Lung microvascular endothelial cell (primary cell): Measurements from ENCODE around the gene CSGALNACT2. TPM values are rescaled to one million over a fixed set of nuclear protein-coding genes. Genes with fewer than 3 reads are reported as not detected.

Experiments used
- DNase-seq, 2 donors: peaks; one replicate each; pipeline versions ENCODE4 v3.0.0 to v3.0.0-alpha.2; 2010; ENCODE audit warnings: low read depth in 2 of 2
- total RNA-seq: library from RNA; depleted of rRNA; stranded (reverse); fragments of >200 nt; gene quantifications from 2 replicates; pipeline ENCODE4 v1.2.1, GENCODE V29; 2014

Gene CSGALNACT2
- total RNA-seq, 1 donor from 2014 or later: 9.1 TPM

DNA sequence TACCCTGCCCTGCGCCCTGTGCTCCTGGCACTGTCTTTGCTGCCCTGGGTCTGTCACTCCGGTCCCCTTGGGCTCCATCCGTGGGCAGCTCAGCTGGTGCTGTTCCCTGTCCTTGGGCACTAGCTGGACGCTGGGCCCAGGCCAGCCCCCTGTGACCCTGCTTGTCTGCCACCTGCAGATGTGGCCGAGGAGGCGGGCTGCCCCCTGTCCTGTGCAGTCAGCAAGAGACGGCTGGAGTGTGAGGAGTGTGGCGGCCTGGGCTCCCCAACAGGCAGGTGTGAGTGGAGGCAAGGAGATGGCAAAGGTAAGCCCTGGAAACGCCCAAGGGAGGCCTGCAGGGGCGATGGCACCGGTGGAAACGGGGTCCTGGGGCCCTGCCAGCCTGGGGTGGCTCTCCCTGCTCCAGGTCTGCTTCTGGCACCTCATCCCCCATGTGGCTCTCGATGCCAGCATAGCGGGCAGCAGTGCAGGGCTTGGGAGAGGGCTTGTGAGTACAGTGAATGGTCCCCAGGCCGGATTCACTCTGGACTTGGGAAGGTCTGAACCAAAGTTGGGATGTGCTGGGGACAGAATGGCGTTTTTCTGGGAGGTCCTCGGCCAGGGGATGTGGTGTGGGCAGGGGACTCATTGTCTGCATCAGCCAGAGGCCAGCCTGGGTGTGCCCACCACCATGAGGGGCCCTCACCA lies 26.2 kb upstream of the CSGALNACT2 start:
- DNase-seq: no peak

DNA sequence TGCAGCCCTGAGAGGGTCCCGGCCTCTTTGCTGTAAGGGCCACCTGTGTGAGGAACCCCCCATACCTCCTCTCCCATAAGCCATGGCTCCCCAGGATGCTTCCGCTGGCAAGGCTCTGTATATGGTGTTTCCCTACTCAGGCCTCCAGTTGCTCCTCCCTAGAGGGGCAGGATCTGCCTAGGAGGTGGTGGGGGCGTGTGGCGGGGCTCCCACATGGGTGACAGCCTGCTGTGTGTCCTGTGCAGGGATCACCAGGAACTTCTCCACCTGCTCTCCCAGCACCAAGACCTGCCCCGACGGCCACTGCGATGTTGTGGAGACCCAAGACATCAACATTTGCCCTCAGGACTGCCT lies 25.7 kb upstream of the CSGALNACT2 start:
- no peak for DNase-seq

DNA sequence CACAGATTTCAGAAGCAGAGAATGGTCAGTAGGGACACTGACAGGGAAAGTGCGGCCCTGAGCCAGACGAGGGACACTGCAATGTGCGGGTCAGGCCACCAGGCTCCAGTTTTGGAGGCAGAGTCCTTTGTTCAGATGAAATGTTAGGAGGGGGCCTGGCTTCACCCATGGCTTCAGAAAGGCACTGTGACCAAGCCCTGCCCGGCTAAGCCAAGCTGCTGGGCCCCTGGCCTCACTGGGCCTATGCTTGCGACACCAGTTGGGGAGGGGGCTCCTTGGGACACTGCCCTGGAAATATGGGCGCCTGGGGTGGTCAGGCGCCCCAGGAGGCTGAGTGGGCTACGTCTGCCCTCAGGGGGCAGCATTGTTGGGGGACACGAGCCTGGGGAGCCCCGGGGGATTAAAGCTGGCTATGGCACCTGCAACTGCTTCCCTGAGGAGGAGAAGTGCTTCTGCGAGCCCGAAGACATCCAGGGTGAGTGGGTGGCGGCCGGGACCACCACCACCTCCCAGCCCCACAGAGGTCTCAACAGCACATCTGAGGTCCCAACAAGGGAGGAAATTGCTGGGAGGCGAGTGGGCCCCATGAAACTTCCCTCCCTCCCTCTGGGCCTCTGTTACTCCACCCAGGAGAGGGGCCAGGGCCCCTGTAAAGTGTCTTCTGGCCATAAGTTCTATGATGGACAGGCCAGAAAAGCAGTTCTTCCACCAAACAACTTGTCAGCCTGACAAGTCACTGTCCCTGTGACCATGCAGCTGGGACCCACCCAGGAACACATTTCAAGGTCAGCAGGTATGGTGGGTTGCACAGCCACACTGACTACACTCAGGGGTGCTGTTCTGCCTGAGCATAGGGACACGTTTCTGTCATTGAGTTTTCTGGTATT lies 24.8 kb upstream of the CSGALNACT2 start:
- no peak for DNase-seq

DNA sequence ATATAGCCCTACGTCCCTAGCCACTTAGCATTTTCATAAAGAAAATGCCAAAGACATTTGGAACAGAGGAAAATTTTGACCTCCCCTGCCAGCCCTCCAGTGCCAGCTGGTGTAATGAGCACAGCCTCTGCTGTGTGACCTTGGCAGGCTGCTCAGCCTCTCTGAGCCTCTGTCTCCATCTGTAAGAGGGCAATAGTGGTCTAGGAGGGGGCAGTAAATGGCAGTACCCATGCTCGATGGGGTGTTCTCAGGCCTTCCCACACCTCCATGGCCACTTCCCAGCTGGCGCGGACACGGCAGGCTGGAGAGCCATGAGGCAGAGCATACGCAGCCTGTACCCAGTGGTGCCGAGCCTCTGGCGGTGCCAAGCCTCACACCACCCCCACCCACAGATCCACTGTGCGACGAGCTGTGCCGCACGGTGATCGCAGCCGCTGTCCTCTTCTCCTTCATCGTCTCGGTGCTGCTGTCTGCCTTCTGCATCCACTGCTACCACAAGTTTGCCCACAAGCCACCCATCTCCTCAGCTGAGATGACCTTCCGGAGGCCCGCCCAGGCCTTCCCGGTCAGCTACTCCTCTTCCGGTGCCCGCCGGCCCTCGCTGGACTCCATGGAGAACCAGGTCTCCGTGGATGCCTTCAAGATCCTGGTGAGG lies 24.0 kb upstream of the CSGALNACT2 start:
- DNase-seq: no peak

DNA sequence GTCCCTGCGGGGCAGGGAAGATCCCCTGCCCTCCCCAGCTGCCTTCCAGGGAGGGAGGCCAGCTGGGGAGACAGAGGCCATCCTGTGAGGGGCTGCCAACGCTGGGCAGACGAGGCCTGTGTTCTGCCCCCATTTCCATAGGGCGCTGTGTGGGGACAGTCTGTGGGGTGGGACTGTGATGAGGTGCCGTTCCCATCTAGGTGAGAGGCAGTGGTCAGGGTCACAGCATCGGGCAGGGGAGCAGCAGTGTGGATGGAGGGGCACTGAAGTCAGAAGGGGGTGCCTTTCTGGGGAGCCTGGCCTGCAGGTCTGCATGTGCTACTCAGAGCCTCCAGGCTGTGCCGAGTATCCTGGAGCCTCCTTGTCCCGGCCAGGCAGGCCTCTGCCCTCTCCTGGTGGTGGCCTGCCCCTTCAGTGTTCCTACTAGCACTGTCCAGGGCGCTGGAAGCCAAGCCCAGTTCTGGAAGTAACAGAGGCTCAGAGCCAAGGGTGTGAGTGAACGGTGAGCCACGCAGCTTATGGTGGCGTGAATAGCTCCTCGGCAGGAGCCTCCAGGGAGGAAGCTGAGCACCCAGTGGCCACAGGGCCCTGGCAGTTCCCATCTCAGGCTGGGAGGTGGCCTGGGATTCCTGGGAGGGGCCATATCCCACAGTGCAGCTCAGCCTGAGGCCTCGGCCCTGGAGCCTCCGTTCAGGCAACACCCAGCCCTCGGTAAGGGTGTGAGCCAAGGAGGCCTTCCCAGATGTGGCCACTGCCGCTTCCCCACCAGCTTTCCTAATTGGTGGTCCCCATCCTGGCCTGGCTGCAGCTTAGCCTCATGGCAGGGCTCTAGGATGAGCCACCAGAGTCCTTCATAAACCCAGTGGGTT lies 23.3 kb upstream of the CSGALNACT2 start:
- no peak for DNase-seq

DNA sequence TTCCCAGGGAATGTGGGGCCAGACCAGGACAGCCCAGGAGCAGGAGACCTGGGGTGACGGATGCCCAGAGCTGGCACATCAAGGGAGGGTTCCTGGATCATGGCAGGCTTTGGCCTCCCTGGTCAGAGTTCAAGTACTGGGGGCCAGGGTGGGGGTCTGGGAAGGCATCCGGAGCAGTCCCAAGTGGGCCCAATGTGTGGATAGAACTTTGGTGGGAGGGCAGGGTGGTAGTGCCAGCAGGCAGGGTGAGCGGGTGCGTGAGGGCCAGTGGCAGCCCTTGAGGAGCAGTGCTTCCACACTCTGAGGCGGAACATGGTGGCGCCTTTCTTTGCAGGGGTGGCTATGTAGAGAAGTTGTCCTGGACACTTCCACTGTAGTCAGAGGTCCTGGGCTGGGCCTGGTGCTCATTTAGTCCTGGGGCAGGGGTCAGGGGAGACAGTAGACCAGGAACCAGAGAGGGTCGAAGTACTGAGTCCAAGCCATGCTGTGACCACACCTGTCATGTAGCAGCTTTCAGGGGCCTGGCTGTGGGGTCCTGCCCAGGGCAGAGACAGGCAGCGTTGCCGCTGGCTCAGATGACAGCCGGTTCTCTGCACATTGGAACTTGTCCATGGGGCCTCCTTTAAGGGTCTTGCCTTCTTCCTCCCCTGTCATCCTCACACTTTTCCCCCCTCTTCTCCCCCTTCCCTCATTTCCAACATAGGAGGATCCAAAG lies 22.2 kb upstream of the CSGALNACT2 start:
- DNase-seq: no peak

DNA sequence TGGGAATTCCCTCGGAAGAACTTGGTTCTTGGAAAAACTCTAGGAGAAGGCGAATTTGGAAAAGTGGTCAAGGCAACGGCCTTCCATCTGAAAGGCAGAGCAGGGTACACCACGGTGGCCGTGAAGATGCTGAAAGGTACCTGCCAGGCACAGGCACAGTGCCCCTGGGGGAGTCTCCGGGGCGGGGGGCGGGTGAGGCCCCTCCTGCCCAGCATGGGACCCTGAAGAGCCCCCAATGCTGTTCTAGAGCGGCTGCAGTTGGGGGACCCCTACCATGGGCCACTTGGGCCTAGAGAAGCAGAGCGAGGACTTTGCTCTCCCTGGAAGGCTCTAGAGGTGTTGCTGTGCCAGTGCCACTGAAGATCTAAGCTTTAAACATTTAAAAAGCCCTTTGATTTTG lies 21.6 kb upstream of the CSGALNACT2 start:
- no peak for DNase-seq

DNA sequence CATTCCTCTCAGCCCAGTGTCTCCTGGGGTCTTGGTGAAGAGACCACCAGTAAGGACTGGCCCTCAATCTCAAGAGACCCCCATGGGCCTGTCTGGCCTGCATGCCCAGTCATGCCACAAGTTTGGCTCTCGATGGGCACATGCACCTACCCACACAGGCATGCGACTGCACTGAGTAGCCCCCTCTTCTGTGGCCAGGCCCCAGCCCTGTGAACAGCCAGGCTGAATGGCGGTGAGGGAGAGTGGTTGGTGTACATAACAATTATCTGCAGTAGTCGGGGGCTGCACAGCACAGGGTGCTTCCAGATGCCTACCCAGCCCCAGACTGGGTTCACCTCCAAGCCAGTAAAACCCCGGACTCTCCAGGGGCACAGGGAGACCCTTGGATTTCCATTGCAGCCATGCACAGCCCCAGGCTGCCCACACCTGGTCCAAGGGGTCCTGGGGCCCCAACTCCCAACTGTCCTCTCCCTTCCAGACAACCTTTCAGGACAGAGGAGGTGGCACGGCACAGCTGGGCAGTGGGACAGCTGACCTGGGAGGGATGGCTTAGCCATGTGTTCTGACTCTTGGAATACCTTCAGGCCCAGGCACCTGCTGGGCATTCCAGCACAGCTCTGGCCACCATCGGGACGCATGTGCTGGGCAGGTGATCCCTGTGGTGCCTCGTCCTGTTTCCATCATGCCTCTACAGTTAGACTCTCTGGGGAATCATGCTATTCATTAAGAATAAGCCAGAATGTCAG lies 21.0 kb upstream of the CSGALNACT2 start:
- DNase-seq: no peak

DNA sequence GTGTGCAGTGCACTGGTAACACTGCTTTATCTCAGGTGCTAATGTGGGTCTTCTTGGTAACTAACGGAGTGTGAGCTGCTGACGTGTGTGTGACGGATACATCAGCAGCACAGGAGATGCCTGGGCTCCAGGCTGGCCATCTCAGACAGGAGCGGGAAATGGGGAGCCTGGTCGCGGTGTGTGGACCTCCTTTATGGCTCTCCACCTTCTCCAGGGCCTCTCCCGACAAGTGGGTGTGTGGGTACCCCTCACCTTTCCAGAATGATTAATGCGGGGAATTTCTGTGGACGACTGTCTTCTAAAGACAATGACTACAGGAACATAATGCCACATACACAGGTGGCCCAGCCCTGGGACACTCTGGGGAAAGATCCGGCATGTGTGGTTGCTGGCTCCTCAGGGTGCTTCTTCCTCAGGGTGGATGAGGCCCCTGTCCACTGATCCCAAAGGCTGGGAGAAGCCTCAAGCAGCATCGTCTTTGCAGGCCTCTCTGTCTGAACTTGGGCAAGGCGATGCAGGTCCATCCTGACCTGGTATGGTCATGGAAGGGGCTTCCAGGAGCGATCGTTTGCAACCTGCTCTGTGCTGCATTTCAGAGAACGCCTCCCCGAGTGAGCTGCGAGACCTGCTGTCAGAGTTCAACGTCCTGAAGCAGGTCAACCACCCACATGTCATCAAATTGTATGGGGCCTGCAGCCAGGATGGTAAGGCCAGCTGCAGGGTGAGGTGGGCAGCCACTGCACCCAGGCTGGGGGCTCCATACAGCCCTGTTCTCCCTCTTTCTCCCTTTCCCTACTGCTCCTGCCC lies 20.3 kb upstream of the CSGALNACT2 start:
- no peak for DNase-seq

DNA sequence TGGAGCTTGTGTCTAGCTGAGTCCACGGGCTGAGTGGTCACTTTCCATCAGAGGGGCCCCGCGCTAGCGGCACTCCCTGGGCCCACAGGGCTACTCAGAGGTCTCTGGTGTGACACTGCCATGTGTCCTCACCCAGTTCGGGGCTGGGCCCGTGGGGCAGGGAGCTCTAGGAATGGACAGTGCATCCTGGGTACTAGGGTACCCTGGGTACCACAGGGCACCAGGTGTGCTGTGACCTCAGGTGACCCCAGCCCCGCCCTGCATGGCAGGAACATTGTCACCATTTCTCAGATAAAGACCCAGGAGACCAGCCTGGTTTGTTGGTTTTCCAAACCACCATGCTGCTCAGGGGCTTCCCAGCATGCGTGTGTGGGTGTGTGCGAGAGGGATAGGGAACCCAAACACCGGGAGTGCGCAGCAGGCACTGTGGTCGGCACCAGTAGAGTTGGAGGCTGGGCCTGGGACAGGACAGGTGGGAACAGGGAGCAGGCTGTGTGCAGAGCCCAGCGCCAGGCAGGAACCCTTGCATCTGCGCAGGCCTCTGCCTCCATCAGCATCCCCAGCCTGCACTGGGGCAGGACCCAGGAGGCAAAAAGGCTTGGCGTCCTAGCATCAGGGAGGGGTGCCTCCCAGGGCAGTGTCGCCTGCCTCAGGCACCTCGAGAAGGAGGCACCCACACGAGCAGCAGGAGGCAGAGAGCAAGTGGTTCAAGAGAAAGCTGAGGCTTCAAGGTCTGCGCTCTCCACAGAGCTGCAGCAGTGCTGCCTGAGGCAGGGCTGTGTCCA lies 19.4 kb upstream of the CSGALNACT2 start:
- no peak for DNase-seq

DNA sequence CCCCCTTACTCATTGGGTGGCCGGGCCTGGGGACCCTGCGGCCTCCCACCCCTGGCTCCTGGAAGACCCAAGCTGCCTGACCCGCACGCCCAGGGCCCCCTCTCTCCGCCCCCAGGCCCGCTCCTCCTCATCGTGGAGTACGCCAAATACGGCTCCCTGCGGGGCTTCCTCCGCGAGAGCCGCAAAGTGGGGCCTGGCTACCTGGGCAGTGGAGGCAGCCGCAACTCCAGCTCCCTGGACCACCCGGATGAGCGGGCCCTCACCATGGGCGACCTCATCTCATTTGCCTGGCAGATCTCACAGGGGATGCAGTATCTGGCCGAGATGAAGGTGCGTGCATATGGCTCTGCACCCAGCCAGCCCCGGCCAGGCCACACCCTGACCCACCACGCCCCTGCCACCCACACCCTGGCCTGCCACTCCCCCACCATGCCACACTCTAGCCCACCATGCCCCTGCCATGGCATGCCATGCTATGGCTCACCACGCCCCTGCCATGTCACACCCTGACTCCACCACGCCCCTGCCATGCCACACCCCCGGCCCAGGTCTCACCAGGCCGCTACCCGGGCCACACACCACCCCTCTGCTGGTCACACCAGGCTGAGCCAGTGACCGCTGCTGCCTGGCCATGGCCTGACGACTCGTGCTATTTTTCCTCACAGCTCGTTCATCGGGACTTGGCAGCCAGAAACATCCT lies 18.7 kb upstream of the CSGALNACT2 start:
- no peak for DNase-seq

DNA sequence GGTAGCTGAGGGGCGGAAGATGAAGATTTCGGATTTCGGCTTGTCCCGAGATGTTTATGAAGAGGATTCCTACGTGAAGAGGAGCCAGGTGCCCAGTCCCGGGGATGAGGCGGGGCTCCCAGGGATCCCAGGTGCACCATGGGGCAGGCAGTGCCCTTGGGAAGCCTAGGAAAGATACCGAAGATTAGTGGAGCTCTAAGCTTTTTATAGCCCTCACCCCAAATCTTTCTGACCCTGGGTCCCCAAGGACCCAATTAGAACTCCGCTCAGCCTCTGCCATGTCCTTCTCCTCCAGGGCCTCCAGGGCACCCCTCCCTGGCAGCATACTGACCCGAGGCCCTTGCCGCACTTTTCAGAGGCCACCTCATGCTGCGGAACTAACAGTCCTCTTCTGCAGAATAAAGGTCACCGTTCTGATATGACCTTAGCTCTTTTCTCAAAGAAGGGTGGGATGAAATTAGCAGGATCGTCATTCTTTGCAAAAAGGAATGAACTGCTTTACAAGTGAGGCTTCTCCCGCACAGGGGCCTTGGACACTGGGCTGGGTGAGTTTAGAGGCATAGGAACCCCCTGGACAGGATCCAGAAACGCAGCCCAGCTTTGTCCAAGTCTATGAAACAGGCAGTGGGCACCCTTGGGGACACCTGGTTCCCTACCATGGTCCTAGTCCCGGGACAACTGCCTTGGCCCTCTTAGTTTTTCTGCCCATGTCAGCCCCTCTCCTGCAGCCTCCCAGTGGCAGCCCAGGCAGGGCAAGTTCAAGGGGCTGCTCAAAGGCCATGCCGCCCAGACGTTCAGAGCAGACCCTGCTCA lies 17.9 kb upstream of the CSGALNACT2 start:
- no peak for DNase-seq

DNA sequence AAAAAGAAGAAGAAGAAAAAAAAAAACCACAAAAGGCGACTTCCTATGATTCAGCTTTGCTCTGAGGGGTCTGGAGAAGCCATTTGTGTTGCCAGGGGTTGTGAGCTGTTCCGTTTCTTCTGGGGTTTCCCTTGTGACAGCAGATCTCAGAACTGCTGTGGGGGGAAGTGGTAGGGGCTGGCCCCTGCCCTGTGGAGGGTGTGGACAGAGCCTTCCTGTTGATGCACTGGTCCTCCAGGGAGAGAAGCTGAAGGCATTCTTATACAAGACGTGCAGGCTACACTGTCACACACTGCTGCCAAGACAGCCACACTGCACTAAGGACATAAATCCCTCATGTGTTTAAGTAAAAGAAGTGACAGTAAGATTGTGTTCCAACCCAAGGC lies 17.3 kb upstream of the CSGALNACT2 start:
- DNase-seq: peak in 1 of 2 donors; percentile 22

DNA sequence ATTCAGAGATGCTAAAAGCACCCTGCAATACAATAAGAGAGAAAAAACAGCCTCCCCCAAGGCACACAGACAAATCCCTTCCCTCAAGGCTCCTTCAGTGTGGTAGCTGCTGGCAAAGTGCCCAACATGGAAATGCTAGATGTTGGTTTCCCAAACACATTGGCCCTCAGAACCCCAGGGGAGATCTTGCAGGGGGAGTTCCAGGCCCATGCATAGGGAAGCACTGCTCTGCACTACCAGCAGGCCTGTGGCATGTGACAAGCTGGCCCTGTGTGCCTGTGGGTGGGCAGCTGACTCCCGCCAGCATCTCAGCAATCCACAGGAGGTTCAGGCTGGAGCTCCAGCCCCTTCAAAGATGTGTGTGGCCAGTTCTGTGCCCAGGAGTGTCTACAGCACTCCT lies 16.8 kb upstream of the CSGALNACT2 start:
- peak in 1 of 2 donors; percentile 14 for DNase-seq

DNA sequence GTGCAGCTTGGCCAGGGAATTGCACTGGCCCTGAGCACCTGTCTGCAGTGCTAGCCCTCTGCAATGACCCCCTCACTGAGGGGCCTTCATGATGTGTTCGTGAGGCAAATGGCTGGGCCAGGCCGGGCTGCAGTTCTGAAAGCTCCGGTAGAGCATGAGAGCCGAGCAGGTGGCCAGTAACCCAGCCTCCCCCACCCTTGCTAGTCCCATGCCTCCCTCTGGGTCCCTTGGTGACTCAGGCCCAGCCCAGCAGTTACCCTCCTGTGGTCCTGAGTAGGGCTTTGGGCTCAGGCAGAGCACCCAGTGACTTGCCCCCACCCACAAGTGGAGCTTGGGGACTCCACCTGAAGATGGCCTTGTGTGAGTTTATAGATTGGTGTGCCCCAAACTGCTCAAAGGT lies 16.1 kb upstream of the CSGALNACT2 start:
- DNase-seq: no peak

DNA sequence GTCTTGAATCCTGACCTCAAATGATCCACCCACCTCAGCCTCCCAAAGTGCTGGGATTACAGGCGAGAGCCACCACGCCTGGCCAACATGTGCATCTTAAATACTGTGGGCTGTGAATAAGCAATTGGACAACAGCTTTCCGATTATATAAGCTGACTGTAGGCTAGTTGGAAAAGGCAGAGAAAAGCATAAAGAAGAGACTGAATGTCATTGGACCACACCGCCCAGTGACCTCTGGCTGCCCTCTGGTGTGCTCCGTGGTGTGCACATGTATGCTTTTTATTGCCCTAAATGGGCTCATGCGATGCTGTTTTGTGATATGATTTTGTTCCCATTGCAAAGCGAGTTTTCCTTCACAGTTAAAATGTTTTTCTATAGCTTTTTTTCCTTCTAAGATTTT lies 15.4 kb upstream of the CSGALNACT2 start:
- DNase-seq: no peak
